HL-60 (cell line): ENCODE results near the gene TDRD12.

Experiments
- DNase-seq, 2 experiments: peaks; one replicate each; pipeline ENCODE4 v3.0.0-alpha.2; 2010 to 2020; ENCODE audit warnings: low read depth in 1 of 2, low spot score in 1 of 2
- H3K27ac ChIP-seq: fragments of 250-450 bp; sonication (Bioruptor Pico); replicated peaks from 2 replicates; pipeline ENCODE4 v1.5.1; 2020; ENCODE audit warnings: mild to moderate bottlenecking, moderate library complexity
- H3K27me3 ChIP-seq: fragments of 250-450 bp; sonication (Bioruptor Pico); 2 replicates; pipeline ENCODE4 v1.5.1; 2021; ENCODE audit warnings: mild to moderate bottlenecking, moderate library complexity; ENCODE audit not compliant: insufficient read depth, poor library complexity, severe bottlenecking
- H3K4me3 ChIP-seq: replicated peaks from 2 replicates; pipeline ENCODE4 v1.5.1; 2011; ENCODE audit warnings: mild to moderate bottlenecking, control low read depth, low read length; ENCODE audit not compliant: insufficient read depth
- CTCF ChIP-seq: IDR thresholded peaks from one replicate; pipeline ENCODE4 v1.5.1; 2011; ENCODE audit warnings: low read length, control low read depth, inconsistent platforms; ENCODE audit not compliant: insufficient read depth
- GABPA ChIP-seq: IDR thresholded peaks from 2 replicates; pipeline ENCODE4 v1.6.1; 2012; ENCODE audit warnings: low read depth
- POLR2AphosphoS5 ChIP-seq: IDR thresholded peaks from 2 replicates; pipeline ENCODE4 v1.6.1; 2012; ENCODE audit warnings: low read depth
- SPI1 ChIP-seq: IDR thresholded peaks from 2 replicates; pipeline ENCODE4 v1.6.1; 2012; ENCODE audit warnings: low read depth, mild to moderate bottlenecking, borderline replicate concordance
- TF ChIP-seq, protein P1 (sequence below): IDR thresholded peaks from 2 replicates; pipeline ENCODE4 v1.6.1; 2012; ENCODE audit warnings: low read depth; ENCODE audit not compliant: insufficient replicate concordance

TDRD12 gene

GRCh38 chr19:32814624-32815023 is 95.1 kb downstream of the TDRD12 start:
- Histone ChIP-seq H3K27me3 (peaks cover 5% of the 10 kb centered on the region), H3K4me3 (no peak overlapping the region), H3K27ac (no peak overlapping the region)
- no peak for DNase-seq
- TF ChIP-seq CTCF: no peak
- no peak for TF ChIP-seq SPI1

- Histone ChIP-seq H3K27me3 (peaks cover 10% of the 10 kb centered on the region), H3K27ac (no peak overlapping the region), H3K4me3 (no peak overlapping the region)
- TF ChIP-seq SPI1 (no peak), CTCF (no peak), POLR2AphosphoS5 (no peak), GABPA (no peak)
- TF ChIP-seq, protein P1, sequence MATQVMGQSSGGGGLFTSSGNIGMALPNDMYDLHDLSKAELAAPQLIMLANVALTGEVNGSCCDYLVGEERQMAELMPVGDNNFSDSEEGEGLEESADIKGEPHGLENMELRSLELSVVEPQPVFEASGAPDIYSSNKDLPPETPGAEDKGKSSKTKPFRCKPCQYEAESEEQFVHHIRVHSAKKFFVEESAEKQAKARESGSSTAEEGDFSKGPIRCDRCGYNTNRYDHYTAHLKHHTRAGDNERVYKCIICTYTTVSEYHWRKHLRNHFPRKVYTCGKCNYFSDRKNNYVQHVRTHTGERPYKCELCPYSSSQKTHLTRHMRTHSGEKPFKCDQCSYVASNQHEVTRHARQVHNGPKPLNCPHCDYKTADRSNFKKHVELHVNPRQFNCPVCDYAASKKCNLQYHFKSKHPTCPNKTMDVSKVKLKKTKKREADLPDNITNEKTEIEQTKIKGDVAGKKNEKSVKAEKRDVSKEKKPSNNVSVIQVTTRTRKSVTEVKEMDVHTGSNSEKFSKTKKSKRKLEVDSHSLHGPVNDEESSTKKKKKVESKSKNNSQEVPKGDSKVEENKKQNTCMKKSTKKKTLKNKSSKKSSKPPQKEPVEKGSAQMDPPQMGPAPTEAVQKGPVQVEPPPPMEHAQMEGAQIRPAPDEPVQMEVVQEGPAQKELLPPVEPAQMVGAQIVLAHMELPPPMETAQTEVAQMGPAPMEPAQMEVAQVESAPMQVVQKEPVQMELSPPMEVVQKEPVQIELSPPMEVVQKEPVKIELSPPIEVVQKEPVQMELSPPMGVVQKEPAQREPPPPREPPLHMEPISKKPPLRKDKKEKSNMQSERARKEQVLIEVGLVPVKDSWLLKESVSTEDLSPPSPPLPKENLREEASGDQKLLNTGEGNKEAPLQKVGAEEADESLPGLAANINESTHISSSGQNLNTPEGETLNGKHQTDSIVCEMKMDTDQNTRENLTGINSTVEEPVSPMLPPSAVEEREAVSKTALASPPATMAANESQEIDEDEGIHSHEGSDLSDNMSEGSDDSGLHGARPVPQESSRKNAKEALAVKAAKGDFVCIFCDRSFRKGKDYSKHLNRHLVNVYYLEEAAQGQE: no peak
- no peak for DNase-seq
Observed at GRCh38 chr19:32816555-32817099, 97.1 kb downstream of the TDRD12 start.

DNA sequence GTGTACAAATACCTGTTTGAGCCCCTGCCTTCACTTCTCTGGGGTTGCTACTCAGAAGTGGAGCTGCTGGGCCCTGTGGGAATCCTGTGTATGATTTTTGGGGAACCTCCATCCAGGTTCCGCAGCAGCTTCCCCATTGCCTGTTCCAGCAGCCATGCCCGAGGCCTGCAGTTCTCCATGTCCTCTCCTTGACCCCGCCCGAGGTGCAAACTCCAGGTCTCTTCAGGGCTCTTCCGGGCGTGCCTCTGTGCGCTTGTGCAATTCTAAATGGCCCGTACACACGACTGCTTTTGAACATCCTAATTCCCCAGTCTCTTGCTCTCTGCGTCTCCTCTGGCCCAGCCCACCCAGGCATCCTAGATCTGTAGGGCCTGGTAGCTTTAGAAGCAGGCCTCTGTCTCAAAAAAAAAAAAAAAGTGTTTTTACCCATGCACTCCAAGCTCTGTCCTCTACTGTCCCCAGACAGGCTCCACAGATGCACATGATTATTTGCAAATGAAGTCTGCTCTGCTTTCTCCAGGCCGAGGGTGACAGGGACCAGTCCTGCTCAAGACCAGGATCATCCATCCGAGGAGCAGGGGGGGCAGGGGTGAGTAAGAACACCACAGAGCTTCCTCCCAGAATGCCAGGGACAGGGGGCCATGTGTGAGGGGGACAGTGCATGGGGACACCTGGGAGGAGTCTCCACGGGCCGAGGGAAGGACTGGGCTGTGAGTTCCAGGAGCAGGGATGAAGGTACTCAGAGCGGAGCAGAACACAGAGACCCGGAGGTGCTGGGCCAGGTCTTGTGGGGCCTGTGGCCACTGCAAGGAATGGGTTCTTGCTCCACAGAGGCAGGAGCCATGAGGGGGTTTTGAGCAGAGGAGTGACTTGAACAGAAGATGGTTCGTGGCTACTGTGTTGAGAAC is 98.3 kb downstream of the TDRD12 start:
- peaks cover 10% of the 10 kb centered on the region for H3K27me3 ChIP-seq
- TF ChIP-seq SPI1 (no peak), GABPA (no peak), CTCF (no peak), POLR2AphosphoS5 (no peak)
- TF ChIP-seq, protein P1: no peak
- no peak overlapping the region for H3K27ac ChIP-seq
- no peak overlapping the region for H3K4me3 ChIP-seq
- DNase-seq: no peak

GRCh38 chr19:32818536-32818935 is 99.0 kb downstream of the TDRD12 start:
- Histone ChIP-seq H3K4me3 (no peak overlapping the region), H3K27ac (no peak overlapping the region), H3K27me3 (peaks cover 5% of the 10 kb centered on the region)
- no peak for DNase-seq
- TF ChIP-seq, protein P1: no peak
- TF ChIP-seq GABPA: no peak
- TF ChIP-seq POLR2AphosphoS5: no peak
- no peak for TF ChIP-seq CTCF
- TF ChIP-seq SPI1: no peak
